Fibroblast of villous mesenchyme (primary cell): Measurements from ENCODE around the gene C1D. TPM values are rescaled to one million over a fixed set of nuclear protein-coding genes. Genes with fewer than 3 reads are reported as not detected.
"Not testable (repeated sequence)": the region's sequence is repeated elsewhere in the genome, so short reads cannot be mapped to it uniquely, and the experiment has no call there.

Source experiments
- DNase-seq: peaks from one replicate; pipeline ENCODE4 v3.0.0-alpha.2; 2010; ENCODE audit warnings: low read depth
- H3K4me3 ChIP-seq: 2 replicates; pipeline ENCODE4 v1.5.1; 2011; ENCODE audit warnings: low read depth, mild to moderate bottlenecking, low read length
- CTCF ChIP-seq: IDR thresholded peaks from 2 replicates; pipeline ENCODE4 v1.5.1; 2012; ENCODE audit warnings: low read depth, mild to moderate bottlenecking, low read length; ENCODE audit not compliant: insufficient read depth
- total RNA-seq: library from RNA; depleted of rRNA; stranded (reverse); fragments of >200 nt; gene quantifications from 2 replicates; pipeline ENCODE4 v1.2.3, GENCODE V29; 2012

Gene C1D
- total RNA-seq, 1 donor, result 31.5 TPM

- H3K4me3 ChIP-seq, result no peak overlapping the region
- TF ChIP-seq CTCF, result no peak
- DNase-seq, result no peak
These were observed 65.9 kb downstream of the C1D start for GRCh38 chr2:67996772-67997527.

GRCh38 chr2:67994716-67995115, 68.1 kb downstream of the C1D start:
- TF ChIP-seq CTCF, result no peak
- no peak for DNase-seq
- H3K4me3 ChIP-seq, result no peak overlapping the region

GRCh38 chr2:67994069-67994468, 68.7 kb downstream of the C1D start:
- H3K4me3 ChIP-seq, DNase-seq: not testable (repeated sequence)

GRCh38 chr2:67993329-67993728, 69.5 kb downstream of the C1D start:
- no peak for TF ChIP-seq CTCF
- DNase-seq, result no peak
- H3K4me3 ChIP-seq, result no peak overlapping the region

- no peak for TF ChIP-seq CTCF
- no peak for DNase-seq
- H3K4me3 ChIP-seq, result no peak overlapping the region
These were observed 71.3 kb downstream of the C1D start for GRCh38 chr2:67991456-67991855.

Other genes starting within 250 kb of the C1D start
- gene PNO1, start 94.9 kb upstream of the C1D start, total RNA-seq, result 13.4 and 13.5 TPM in 2 replicates
- gene PPP3R1, start 189.5 kb upstream of the C1D start, total RNA-seq, result 28.0 and 38.4 TPM in 2 replicates